Kidney (tissue), 14 donors: ENCODE results near the gene SPTLC2. TPM values are rescaled to one million over a fixed set of nuclear protein-coding genes. Genes with fewer than 3 reads are reported as not detected.
"Not testable (repeated sequence)": the region's sequence is repeated elsewhere in the genome, so short reads cannot be mapped to it uniquely, and the experiment has no call there.

Experiments used
- DNase-seq, 5 donors: peaks; one replicate each; pipeline ENCODE4 v3.0.0-alpha.2; 2013 to 2020
- FAIRE-seq: peaks from 2 replicates; lab custom pipeline; 2012; peaks lifted over from hg19 to GRCh38; lab: Jason Lieb, UNC
- H3K27ac ChIP-seq, 2 donors: one replicate each; pipeline ENCODE4 v1.7.0; 2013; ENCODE audit warnings: low read depth in 2 of 2, low read length in 2 of 2, inconsistent platforms in 1 of 2
- H3K27me3 ChIP-seq: one replicate; pipeline ENCODE4 v1.7.1; 2013; ENCODE audit warnings: low read length, inconsistent platforms; ENCODE audit not compliant: control insufficient read depth, insufficient read depth
- H3K36me3 ChIP-seq, 3 donors: one replicate each; pipeline versions ENCODE4 v1.7.0 to v1.7.1; 2013; ENCODE audit warnings: low read length in 3 of 3, control low read depth in 1 of 3, inconsistent platforms in 1 of 3; ENCODE audit not compliant: insufficient read depth in 3 of 3, control insufficient read depth in 2 of 3
- H3K4me1 ChIP-seq, 3 donors: one replicate each; pipeline versions ENCODE4 v1.7.0 to v1.7.1; 2013; ENCODE audit warnings: low read length in 3 of 3, inconsistent platforms in 1 of 3, low read depth in 1 of 3; ENCODE audit not compliant: control insufficient read depth in 2 of 3, insufficient read depth in 2 of 3
- H3K4me3 ChIP-seq, 3 donors: one replicate each; pipeline versions ENCODE4 v1.7.0 to v1.8.1; 2013; ENCODE audit warnings: low read length in 3 of 3, control low read depth in 1 of 3, inconsistent platforms in 1 of 3
- H3K9ac ChIP-seq, 3 donors: one replicate each; pipeline versions ENCODE4 v1.7.0 to v1.7.1; 2013; ENCODE audit warnings: low read length in 3 of 3, control low read depth in 1 of 3, inconsistent platforms in 1 of 3
- H3K9me3 ChIP-seq, 3 donors: one replicate each; pipeline versions ENCODE4 v1.7.0 to v1.7.1; 2013; ENCODE audit warnings: low read length in 3 of 3, control low read depth in 1 of 3, inconsistent platforms in 1 of 3; ENCODE audit not compliant: control insufficient read depth in 2 of 3, insufficient read depth in 1 of 3
- intact Hi-C: fragments of 100-400 bp; cut with DNase I; formaldehyde crosslinking; loops from one replicate; pipeline ENCODE4 v1.11.1; 2022
- polyA plus RNA-seq: library from polyadenylated mRNA; stranded (reverse); fragments of 350-450 nt; fragmentation: Illumina TruSeq; extraction: RNeasy Lipid Tissue Mini Kit (QIAGEN cat#74804); gene quantifications from one replicate; pipeline ENCODE4 v1.2.3, GENCODE V29; 2014; ENCODE audit warnings: low read depth, low replicate concordance; ENCODE audit not compliant: insufficient read depth
- total RNA-seq: library from RNA; stranded (reverse); fragmentation: NEBNext Ultra II Directional; extraction: Animal tissue kit (Norgen Biotek cat#: 25700); gene quantifications from one replicate; pipeline ENCODE4 v1.2.1, GENCODE V29; 2021
- TF ChIP-seq, protein P1 (sequence below): IDR thresholded peaks from 3 replicates; pipeline ENCODE4 v1.5.1; 2012; ENCODE audit warnings: mild to moderate bottlenecking, moderate library complexity, borderline replicate concordance; ENCODE audit not compliant: insufficient read depth; ENCODE audit errors: extremely low read depth
- donor health status: control.
- donor health status: control.
- donor health status: control.
- donor health status: control.
- donor health status: control.
- donor health status: DM: yes; HTN: yes; CAD: no.
- donor health status: Normal renal cell carcinoma (clear cell type).

The SPTLC2 gene
- total and polyA plus RNA-seq, 2 donors from 2014 or later: 17.0 to 66.1 TPM

DNA sequence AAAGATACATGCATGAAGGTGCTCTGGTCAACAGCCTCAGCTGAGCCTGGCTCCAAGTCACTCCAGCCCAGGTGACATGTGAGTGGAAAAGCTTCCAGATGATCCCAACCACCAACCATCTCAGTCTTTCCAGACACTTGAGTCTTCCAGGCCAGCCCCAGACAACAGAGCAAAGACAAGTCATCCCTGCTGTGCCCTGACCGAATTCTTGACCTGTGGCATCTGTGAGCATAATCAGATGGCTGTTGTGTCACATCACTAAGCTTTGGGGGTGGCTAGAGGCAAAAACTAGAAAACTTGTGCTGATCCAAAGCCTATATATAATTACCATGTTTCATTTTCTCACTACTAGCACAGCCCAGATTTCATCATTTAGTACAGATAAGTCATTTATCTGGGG lies 67.0 kb downstream of the SPTLC2 start:
- Histone ChIP-seq H3K36me3 (peaks cover 7 to 19% (median 13%) of the 10 kb centered on the region in 3 donors), H3K4me3 (no peak overlapping the region), H3K9me3 (no peaks in the 10 kb centered on the region), H3K27ac (no peak overlapping the region), H3K4me1 (no peaks in the 10 kb centered on the region), H3K9ac (no peak overlapping the region), H3K27me3 (no peaks in the 10 kb centered on the region)
- TF ChIP-seq, protein P1, sequence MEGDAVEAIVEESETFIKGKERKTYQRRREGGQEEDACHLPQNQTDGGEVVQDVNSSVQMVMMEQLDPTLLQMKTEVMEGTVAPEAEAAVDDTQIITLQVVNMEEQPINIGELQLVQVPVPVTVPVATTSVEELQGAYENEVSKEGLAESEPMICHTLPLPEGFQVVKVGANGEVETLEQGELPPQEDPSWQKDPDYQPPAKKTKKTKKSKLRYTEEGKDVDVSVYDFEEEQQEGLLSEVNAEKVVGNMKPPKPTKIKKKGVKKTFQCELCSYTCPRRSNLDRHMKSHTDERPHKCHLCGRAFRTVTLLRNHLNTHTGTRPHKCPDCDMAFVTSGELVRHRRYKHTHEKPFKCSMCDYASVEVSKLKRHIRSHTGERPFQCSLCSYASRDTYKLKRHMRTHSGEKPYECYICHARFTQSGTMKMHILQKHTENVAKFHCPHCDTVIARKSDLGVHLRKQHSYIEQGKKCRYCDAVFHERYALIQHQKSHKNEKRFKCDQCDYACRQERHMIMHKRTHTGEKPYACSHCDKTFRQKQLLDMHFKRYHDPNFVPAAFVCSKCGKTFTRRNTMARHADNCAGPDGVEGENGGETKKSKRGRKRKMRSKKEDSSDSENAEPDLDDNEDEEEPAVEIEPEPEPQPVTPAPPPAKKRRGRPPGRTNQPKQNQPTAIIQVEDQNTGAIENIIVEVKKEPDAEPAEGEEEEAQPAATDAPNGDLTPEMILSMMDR: no peak
- intact Hi-C loops: no loop called here
- no peak for FAIRE-seq
- no peak for DNase-seq

- Histone ChIP-seq H3K27ac (no peak overlapping the region), H3K9me3 (no peaks in the 10 kb centered on the region), H3K4me1 (peaks cover 0 to 4% (median 0%) of the 10 kb centered on the region in 3 donors), H3K4me3 (no peak overlapping the region), H3K9ac (no peak overlapping the region), H3K36me3 (peaks cover 7 to 20% (median 13%) of the 10 kb centered on the region in 3 donors), H3K27me3 (no peaks in the 10 kb centered on the region)
- TF ChIP-seq, protein P1: no peak
- DNase-seq (no peak), FAIRE-seq (no peak)
- intact Hi-C loops: no loop called here
Measured at GRCh38 chr14:77547512-77548180, 68.8 kb downstream of the SPTLC2 start.

DNA sequence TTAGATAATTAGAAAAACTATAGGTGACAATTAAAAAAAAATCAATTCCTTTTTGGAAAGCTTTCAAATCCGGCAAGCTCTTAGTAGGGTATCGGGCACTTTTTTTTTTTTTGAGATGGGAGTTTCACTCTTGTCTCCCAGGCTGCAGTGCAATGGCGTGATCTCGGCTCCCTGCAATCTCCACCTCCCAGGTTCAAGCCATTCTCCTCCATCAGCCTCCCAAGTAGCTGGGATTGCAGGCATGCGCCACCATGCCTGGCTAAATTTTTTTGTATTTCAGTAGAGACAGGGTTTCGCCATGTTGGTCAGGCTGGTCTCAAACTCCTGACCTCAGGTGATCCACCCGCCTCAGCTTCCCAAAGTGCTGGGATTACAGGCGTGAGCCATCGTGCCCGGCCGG lies 71.3 kb downstream of the SPTLC2 start:
- FAIRE-seq, DNase-seq, H3K4me1 ChIP-seq, H3K9me3 ChIP-seq, H3K9ac ChIP-seq, H3K27ac ChIP-seq, intact Hi-C loops, H3K27me3 ChIP-seq, H3K4me3 ChIP-seq: not testable (repeated sequence)
- H3K36me3 ChIP-seq: peaks cover 4 to 13% (median 13%) of the 10 kb centered on the region in 3 donors

DNA sequence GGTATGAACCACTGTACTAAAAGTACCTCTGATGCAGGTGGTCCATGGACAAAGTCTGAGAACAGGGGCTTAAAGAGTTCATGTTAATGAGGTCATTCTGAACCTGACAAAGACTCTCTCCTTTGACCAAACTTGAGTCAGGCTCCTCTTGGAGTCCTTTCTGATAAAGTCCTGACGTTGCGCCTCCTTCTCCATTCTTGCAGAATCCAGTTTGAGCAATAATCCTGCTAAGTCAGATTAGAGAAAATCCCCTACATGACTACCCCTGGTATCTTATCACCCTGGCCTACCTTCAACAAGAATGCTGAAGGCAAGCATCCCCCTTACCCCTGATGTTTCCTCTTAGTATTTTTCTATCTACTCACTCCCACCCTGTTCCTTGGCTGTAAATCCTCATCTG lies 71.9 kb downstream of the SPTLC2 start:
- Histone ChIP-seq H3K9ac (no peak overlapping the region), H3K4me1 (peaks cover 0 to 4% (median 0%) of the 10 kb centered on the region in 3 donors), H3K27me3 (no peaks in the 10 kb centered on the region), H3K4me3 (no peak overlapping the region), H3K36me3 (peaks cover 4 to 13% (median 10%) of the 10 kb centered on the region in 3 donors), H3K9me3 (no peaks in the 10 kb centered on the region), H3K27ac (no peak overlapping the region)
- FAIRE-seq (no peak), DNase-seq (no peak)
- TF ChIP-seq, protein P1: no peak
- intact Hi-C loops: no loop called here
